ENCODE results near the gene ACSS1. TPM values are rescaled to one million over a fixed set of nuclear protein-coding genes. Genes with fewer than 3 reads are reported as not detected.

ACSS1 gene
- total RNA-seq, 1 donor from 2014 or later, result 7.3 TPM

DNA sequence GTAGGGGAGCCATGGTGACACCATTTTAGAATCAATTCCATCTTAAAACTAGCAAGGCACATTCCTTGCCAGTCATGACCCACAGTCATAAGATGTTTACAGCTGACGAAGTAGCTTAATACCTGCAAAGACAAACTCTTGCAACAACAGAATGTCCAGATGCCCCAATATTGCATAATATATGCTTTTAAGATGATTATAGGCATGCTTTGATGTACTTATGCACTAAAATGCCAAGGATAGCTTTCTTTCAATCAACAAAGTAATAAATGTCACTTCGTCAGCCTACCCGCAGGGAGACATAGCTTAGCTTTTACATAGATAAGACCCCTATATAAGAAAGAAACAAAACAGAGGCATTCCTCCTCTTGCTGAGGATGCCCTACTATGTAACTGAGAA, 26.7 kb downstream of the ACSS1 start:
- no peaks in the 10 kb centered on the region for H3K36me3 ChIP-seq (ENCODE audit: control insufficient read depth, insufficient read depth, low read length)
- TF ChIP-seq, protein P1, sequence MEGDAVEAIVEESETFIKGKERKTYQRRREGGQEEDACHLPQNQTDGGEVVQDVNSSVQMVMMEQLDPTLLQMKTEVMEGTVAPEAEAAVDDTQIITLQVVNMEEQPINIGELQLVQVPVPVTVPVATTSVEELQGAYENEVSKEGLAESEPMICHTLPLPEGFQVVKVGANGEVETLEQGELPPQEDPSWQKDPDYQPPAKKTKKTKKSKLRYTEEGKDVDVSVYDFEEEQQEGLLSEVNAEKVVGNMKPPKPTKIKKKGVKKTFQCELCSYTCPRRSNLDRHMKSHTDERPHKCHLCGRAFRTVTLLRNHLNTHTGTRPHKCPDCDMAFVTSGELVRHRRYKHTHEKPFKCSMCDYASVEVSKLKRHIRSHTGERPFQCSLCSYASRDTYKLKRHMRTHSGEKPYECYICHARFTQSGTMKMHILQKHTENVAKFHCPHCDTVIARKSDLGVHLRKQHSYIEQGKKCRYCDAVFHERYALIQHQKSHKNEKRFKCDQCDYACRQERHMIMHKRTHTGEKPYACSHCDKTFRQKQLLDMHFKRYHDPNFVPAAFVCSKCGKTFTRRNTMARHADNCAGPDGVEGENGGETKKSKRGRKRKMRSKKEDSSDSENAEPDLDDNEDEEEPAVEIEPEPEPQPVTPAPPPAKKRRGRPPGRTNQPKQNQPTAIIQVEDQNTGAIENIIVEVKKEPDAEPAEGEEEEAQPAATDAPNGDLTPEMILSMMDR (IDR thresholded peaks at IDR 0.05; ENCODE audit: insufficient read depth, low read length, poor library complexity, severe bottlenecking), result no peak
- no peaks in the 10 kb centered on the region for H3K27me3 ChIP-seq (ENCODE audit: control insufficient read depth, insufficient read depth, low read length)
- H3K4me3 ChIP-seq (ENCODE audit: low read depth, low read length), result no peak overlapping the region
- DNase-seq (ENCODE audit: low read depth), result no peak

DNA sequence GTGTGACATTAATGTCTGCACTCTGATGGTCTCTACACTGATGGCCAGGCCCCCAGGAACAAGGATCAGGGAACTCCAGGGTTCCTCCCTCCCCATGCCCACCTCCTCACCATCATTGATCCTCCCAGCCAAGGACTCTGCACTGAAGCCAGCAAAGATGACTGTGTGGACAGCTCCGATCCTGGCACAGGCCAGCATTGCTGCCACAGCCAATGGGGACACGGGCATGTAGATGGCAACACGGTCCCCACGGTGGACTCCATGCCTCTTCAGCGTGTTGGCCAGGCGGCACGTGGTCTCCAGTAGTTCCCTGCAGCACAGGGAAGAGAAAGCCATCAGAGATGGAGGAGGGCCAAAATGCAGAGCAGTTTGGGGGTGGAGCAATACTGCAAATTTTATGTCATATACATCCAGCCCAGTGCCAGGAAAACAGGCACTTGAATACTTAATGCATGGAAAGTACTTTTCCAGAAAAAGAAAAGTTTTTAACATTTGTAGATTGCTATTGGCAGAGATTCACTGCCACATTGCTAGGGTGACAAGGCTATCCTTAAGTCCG, 27.2 kb downstream of the ACSS1 start:
- Histone ChIP-seq H3K4me3 (ENCODE audit: low read depth, low read length) (no peak overlapping the region), H3K36me3 (ENCODE audit: control insufficient read depth, insufficient read depth, low read length) (no peaks in the 10 kb centered on the region), H3K27me3 (ENCODE audit: control insufficient read depth, insufficient read depth, low read length) (no peaks in the 10 kb centered on the region)
- no peak for DNase-seq (ENCODE audit: low read depth)
- TF ChIP-seq, protein P1 (IDR thresholded peaks at IDR 0.05; ENCODE audit: insufficient read depth, low read length, poor library complexity, severe bottlenecking), result no peak

DNA sequence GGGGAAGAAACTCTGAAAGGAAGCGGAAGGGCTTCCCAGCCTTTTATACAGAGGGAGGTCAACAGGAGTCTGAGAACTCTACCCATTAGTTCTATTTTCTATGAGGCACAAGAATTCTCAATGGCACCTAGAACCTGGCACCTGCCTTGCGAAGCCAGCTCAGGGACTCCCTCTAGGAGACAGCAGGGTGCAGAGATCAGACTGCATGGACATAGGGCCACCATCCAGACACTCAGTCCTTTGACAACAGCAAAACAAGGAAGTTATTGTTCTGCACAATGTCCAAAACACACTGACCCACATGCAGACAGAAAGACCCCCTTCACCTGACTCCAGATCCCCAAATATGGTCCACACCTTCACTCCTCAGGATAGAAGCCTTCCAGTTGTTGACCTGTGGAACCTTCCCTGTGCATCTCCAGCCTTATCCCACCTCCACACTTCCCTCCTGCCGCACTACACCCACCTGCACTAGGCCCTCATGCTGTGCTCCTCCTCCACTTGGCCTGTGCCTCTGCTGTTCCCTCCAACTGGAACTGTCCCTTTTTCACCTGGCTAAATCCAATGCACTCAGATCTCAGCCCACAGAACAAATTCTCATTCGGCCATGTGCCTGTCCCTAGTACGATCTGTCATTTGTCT, 27.8 kb downstream of the ACSS1 start:
- DNase-seq (ENCODE audit: low read depth), result no peak
- Histone ChIP-seq H3K36me3 (ENCODE audit: control insufficient read depth, insufficient read depth, low read length) (no peaks in the 10 kb centered on the region), H3K4me3 (ENCODE audit: low read depth, low read length) (no peak overlapping the region), H3K27me3 (ENCODE audit: control insufficient read depth, insufficient read depth, low read length) (no peaks in the 10 kb centered on the region)
- TF ChIP-seq, protein P1 (IDR thresholded peaks at IDR 0.05; ENCODE audit: insufficient read depth, low read length, poor library complexity, severe bottlenecking), result no peak

DNA sequence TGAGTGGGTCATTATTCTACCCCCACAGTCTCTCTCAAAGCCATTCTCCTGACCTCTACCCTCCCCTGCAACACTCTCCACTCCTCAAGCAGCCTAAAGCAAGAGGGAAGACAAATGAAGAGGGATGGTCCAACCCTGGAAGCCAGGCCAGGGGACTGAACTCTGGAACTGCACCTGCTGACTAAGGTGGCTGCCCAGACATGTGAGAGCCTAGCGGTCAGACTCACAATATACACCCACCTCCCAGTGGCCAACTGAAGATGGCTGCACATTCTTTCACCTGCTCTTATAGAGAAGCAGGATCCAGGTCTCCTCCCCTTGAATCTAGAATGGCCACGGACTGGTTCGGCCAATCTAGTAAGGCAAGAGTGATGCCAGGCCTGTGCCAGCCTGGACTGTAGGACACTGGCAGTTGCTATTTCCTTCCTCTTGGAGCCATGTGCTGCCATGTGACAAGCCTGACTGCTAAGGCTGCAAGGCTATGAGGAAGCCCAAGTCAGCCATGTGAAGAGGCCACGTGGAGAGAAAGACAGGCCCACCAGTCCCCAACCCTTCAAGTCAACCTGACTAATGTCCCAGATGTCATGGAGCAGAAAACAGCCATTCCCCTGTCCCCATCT, 31.8 kb downstream of the ACSS1 start:
- DNase-seq (ENCODE audit: low read depth), result no peak
- Histone ChIP-seq H3K27me3 (ENCODE audit: control insufficient read depth, insufficient read depth, low read length) (no peaks in the 10 kb centered on the region), H3K36me3 (ENCODE audit: control insufficient read depth, insufficient read depth, low read length) (no peaks in the 10 kb centered on the region), H3K4me3 (ENCODE audit: low read depth, low read length) (no peak overlapping the region)
- TF ChIP-seq, protein P1 (IDR thresholded peaks at IDR 0.05; ENCODE audit: insufficient read depth, low read length, poor library complexity, severe bottlenecking), result no peak

DNA sequence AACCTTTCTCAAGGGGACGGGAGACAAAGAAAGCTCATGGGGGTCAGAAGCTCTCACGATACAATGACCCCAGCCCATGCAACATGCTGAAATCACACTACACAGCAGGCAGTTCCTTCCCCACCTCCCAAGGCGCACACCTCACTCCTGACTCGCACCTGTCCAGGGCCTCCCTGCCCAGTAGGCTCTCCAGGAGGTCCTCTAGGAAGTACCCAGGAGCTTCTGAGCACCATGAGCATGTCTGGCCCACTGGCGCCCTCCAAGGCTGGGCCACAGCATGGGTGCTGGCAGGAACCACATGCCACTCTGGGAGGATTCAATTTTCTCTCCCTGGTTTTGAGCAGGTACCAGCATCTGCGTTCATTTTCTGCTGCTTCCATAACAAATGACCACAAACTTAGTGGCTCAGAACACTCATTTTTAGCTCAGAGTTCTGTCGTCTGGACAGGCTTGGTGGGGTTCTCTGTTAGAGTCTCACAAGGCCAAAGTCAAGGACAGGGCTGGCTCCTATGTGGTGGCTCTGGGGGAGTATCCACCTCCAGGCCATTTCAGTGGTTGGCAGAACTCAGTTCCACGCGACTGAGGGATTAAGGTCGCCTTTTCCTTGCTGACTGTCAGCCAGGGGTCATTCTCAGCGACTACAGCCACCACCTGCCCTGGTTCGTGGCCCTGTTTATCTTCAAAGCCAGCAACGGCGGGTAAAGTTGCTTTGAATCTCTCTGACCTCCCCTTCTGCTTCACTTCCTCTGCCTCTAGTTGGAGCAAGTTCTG, 32.7 kb downstream of the ACSS1 start:
- Histone ChIP-seq H3K4me3 (ENCODE audit: low read depth, low read length) (no peak overlapping the region), H3K27me3 (ENCODE audit: control insufficient read depth, insufficient read depth, low read length) (no peaks in the 10 kb centered on the region), H3K36me3 (ENCODE audit: control insufficient read depth, insufficient read depth, low read length) (no peaks in the 10 kb centered on the region)
- DNase-seq (ENCODE audit: low read depth), result no peak
- TF ChIP-seq, protein P1 (IDR thresholded peaks at IDR 0.05; ENCODE audit: insufficient read depth, low read length, poor library complexity, severe bottlenecking), result no peak

All from kidney epithelial cell (primary cell).